A673 (cell line): ENCODE measurements around the gene PALMD.

Source experiments
- EZH2 ChIP-seq: fragments of 200-600 bp; sonication (generic); IDR thresholded peaks from 2 replicates; pipeline ENCODE4 v1.6.1; 2017; ENCODE audit warnings: borderline replicate concordance, low read depth, mild to moderate bottlenecking, mixed read lengths, antibody characterized with exemption, low read length; ENCODE audit not compliant: poor library complexity, severe bottlenecking
- TF ChIP-seq, protein P1 (sequence below): fragments of 300-800, 200-600 bp; sonication (generic); conservative IDR thresholded peaks from 2 replicates; pipeline ENCODE4 v1.5.1; 2017; ENCODE audit warnings: low read depth, mild to moderate bottlenecking, antibody characterized with exemption, low read length, moderate library complexity, mixed read lengths

DNA sequence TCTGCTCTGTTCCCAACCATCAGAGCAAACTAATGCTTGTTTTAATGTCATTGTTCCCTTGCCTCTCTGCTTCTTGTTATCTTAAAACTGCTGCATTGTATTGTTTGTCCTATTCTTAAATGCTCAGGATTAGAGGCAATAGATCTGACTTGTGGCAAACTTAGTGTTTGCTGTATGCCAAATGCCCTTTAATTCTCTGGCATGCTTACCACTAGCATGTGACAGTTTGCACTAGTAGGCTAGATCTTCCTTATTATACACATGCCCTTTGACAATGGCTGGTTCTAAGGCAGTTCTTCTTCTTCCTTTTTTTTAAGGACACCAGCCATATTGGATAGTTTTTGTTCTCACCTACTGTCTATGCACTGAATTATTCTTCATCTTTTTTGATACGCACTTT, 30.1 kb downstream of the PALMD start:
- no peak for TF ChIP-seq EZH2
- TF ChIP-seq, protein P1, sequence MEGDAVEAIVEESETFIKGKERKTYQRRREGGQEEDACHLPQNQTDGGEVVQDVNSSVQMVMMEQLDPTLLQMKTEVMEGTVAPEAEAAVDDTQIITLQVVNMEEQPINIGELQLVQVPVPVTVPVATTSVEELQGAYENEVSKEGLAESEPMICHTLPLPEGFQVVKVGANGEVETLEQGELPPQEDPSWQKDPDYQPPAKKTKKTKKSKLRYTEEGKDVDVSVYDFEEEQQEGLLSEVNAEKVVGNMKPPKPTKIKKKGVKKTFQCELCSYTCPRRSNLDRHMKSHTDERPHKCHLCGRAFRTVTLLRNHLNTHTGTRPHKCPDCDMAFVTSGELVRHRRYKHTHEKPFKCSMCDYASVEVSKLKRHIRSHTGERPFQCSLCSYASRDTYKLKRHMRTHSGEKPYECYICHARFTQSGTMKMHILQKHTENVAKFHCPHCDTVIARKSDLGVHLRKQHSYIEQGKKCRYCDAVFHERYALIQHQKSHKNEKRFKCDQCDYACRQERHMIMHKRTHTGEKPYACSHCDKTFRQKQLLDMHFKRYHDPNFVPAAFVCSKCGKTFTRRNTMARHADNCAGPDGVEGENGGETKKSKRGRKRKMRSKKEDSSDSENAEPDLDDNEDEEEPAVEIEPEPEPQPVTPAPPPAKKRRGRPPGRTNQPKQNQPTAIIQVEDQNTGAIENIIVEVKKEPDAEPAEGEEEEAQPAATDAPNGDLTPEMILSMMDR = no peak
